Smooth muscle cell (in vitro differentiated cells): Measurements from ENCODE around the gene NAT8. TPM values are rescaled to one million over a fixed set of nuclear protein-coding genes. Genes with fewer than 3 reads are reported as not detected.
"Not testable (repeated sequence)": the region's sequence is repeated elsewhere in the genome, so short reads cannot be mapped to it uniquely, and the experiment has no call there.

ENCODE experiments used
- DNase-seq: peaks from one replicate; lab custom pipeline; 2025; ENCODE audit not compliant: unreplicated experiment; lab: John Stamatoyannopoulos, UW
- H2AFZ ChIP-seq: fragments of 200-600 bp; sonication (generic); 2 replicates; pipeline ENCODE4 v1.6.0; 2016; ENCODE audit warnings: antibody characterized with exemption, low read depth, mild to moderate bottlenecking
- H3F3A ChIP-seq: fragments of 200-600 bp; sonication (generic); 2 replicates; pipeline ENCODE4 v1.6.0; 2017; ENCODE audit warnings: antibody characterized with exemption, low read depth
- H3K27ac ChIP-seq: fragments of 200-600 bp; sonication (generic); 2 replicates; pipeline ENCODE4 v1.5.1; 2016; ENCODE audit warnings: low read depth, mild to moderate bottlenecking
- H3K27me3 ChIP-seq: fragments of 200-600 bp; sonication (generic); 2 replicates; pipeline ENCODE4 v1.6.1; 2016; ENCODE audit warnings: low read depth, mild to moderate bottlenecking
- H3K36me3 ChIP-seq: fragments of 200-600 bp; sonication (generic); 2 replicates; pipeline ENCODE4 v1.5.1; 2016; ENCODE audit warnings: low read depth
- H3K4me1 ChIP-seq: fragments of 200-600 bp; sonication (generic); 2 replicates; pipeline ENCODE4 v1.5.1; 2016; ENCODE audit warnings: low read depth
- H3K4me2 ChIP-seq: fragments of 200-600 bp; sonication (generic); 2 replicates; pipeline ENCODE4 v1.6.0; 2016; ENCODE audit warnings: mild to moderate bottlenecking
- H3K4me3 ChIP-seq: fragments of 200-600 bp; sonication (generic); 2 replicates; pipeline ENCODE4 v1.5.1; 2016; ENCODE audit warnings: mild to moderate bottlenecking
- H3K79me2 ChIP-seq: fragments of 200-600 bp; sonication (generic); 2 replicates; pipeline ENCODE4 v1.6.0; 2016; ENCODE audit warnings: low read depth, mild to moderate bottlenecking
- H3K9ac ChIP-seq: fragments of 200-600 bp; sonication (generic); 2 replicates; pipeline ENCODE4 v1.6.0; 2016; ENCODE audit warnings: low read depth
- H3K9me3 ChIP-seq: fragments of 200-600 bp; sonication (generic); replicated peaks from 2 replicates; pipeline ENCODE4 v1.5.1; 2016; ENCODE audit warnings: low read depth
- H4K20me1 ChIP-seq: fragments of 200-600 bp; sonication (generic); 2 replicates; pipeline ENCODE4 v1.6.0; 2016; ENCODE audit warnings: low read depth
- WGBS: methylation state at CpG from one replicate; pipeline ENCODE4 v1.1.7; 2016; ENCODE audit warnings: low lambda C conversion rate; 5-methylcytosine and 5-hydroxymethylcytosine counted together
- polyA plus RNA-seq: library from polyadenylated mRNA; unstranded; fragments of >200 nt; fragmentation: Nextera tagmentation; extraction: Ambion mirVana; gene quantifications from 2 replicates; pipeline ENCODE4 v1.2.1, GENCODE V29; 2016
- total RNA-seq: library from RNA; depleted of rRNA; stranded (reverse); fragments of >200 nt; gene quantifications from 2 replicates; pipeline ENCODE4 v1.2.3, GENCODE V29; 2014
- TF ChIP-seq, protein P1 (sequence below): fragments of 200-600 bp; sonication (generic); IDR thresholded peaks from 2 replicates; pipeline ENCODE4 v1.5.1; 2017; ENCODE audit warnings: borderline replicate concordance, mild to moderate bottlenecking, antibody characterized with exemption; ENCODE audit not compliant: insufficient read depth, poor library complexity, severe bottlenecking

NAT8 gene
- total and polyA plus RNA-seq, 2 experiments from 2014 or later: not detected

DNA sequence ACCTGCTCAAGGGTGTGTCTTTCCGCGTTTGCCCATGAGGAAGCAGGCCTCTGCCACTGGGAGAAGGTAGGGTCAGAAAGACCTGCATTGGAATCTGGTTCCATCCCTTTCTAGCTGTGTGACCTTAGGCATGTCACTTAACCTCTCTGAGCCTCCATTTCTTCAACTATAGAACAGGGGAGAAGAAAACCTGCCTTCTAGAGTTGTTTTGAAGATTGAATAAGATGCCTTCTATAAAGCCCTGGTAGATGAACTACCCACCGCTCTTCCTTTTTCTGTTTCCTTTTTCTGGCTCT, 507 bp downstream of the NAT8 start:
- Histone ChIP-seq H3K9ac (no peak overlapping the region), H3K27ac (no peak overlapping the region), H3F3A (no peaks in the 10 kb centered on the region), H3K36me3 (no peaks in the 10 kb centered on the region), H3K4me3 (no peak overlapping the region), H3K4me1 (no peaks in the 10 kb centered on the region), H4K20me1 (no peaks in the 10 kb centered on the region), H3K9me3 (no peaks in the 10 kb centered on the region), H3K4me2 (no peak overlapping the region), H2AFZ (no peak overlapping the region), H3K79me2 (no peaks in the 10 kb centered on the region), H3K27me3 (no peaks in the 10 kb centered on the region)
- TF ChIP-seq, protein P1, sequence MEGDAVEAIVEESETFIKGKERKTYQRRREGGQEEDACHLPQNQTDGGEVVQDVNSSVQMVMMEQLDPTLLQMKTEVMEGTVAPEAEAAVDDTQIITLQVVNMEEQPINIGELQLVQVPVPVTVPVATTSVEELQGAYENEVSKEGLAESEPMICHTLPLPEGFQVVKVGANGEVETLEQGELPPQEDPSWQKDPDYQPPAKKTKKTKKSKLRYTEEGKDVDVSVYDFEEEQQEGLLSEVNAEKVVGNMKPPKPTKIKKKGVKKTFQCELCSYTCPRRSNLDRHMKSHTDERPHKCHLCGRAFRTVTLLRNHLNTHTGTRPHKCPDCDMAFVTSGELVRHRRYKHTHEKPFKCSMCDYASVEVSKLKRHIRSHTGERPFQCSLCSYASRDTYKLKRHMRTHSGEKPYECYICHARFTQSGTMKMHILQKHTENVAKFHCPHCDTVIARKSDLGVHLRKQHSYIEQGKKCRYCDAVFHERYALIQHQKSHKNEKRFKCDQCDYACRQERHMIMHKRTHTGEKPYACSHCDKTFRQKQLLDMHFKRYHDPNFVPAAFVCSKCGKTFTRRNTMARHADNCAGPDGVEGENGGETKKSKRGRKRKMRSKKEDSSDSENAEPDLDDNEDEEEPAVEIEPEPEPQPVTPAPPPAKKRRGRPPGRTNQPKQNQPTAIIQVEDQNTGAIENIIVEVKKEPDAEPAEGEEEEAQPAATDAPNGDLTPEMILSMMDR: no peak
- no peak for DNase-seq
- 93% methylated on average over 3 of the region's 3 CpGs for WGBS

DNA sequence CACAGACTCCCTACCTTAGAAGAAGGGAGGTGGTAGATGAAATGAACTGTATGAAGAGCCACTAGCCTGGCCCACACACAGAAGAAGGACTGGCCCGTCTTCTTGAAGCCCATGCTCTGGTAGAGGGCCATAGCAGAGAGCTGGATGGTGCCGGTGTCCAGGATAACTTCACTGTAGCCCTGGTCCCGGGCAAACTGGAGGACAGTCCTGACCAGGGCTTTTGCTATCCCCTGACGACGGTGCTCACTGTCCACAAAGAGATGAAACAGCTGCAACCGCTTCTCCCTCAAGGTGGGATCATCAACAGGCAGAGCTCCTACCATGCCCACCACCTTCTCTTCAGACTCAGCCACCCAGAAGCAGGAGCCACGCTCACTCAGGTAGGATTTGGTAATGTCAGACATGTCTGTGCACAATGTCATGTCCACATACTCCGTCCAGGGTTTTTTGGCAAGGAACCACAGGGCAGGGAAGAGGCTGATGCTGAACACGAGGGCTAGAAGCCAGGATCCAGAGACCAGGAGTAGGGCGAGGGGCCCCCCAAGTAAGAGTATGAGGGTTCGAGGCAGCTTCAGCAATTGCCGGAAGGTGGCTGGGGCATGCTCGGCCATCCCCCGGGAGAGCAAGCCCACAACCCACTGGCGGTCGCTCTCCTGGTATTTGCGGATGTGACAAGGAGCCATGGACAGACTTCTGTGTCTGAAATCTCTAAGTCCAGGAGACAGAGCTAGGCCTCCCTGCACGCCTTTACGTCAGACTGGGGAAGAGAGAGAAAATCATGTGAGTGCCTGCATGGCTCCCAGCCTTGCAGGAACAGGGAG, 1.1 kb downstream of the NAT8 start:
- Histone ChIP-seq H3F3A (no peaks in the 10 kb centered on the region), H3K27me3 (no peaks in the 10 kb centered on the region), H3K79me2 (no peaks in the 10 kb centered on the region), H3K4me2 (no peak overlapping the region), H2AFZ (no peak overlapping the region), H3K9ac (no peak overlapping the region), H3K9me3 (no peaks in the 10 kb centered on the region), H3K4me1 (no peaks in the 10 kb centered on the region), H4K20me1 (no peaks in the 10 kb centered on the region), H3K27ac (no peak overlapping the region), H3K4me3 (no peak overlapping the region), H3K36me3 (no peaks in the 10 kb centered on the region)
- DNase-seq: no peak
- TF ChIP-seq, protein P1: no peak
- 90% methylated on average over 19 of the region's 19 CpGs for WGBS

DNA sequence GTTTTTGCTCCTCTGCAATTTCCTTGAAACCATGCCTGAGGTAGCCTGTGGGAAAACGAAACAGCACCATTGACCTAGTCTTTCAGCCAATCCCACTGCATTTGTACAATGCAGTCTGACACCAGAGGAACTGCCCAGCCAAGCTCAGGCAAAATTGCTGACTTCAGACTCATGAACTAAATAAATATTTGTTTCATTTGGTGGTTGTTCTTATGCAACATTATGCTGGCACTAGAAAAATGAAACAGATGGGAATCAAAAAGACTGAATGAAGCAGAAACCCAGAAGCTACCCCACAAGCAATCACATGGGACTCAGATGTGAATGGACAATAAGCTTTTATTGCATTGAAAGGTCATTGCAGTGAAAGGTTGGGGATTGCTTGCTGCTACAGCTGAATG, 1.7 kb downstream of the NAT8 start:
- 78% methylated on average over 1 of the region's 1 CpG for WGBS
- no peaks in the 10 kb centered on the region for H3K4me1 ChIP-seq
- no peak overlapping the region for H3K4me2 ChIP-seq
- no peaks in the 10 kb centered on the region for H3K79me2 ChIP-seq
- no peaks in the 10 kb centered on the region for H3K9me3 ChIP-seq
- H3K9ac ChIP-seq: no peak overlapping the region
- H3K27ac ChIP-seq: no peak overlapping the region
- no peak overlapping the region for H2AFZ ChIP-seq
- H4K20me1 ChIP-seq: no peaks in the 10 kb centered on the region
- DNase-seq: no peak
- no peak overlapping the region for H3K4me3 ChIP-seq
- TF ChIP-seq, protein P1: no peak
- no peaks in the 10 kb centered on the region for H3K36me3 ChIP-seq
- no peaks in the 10 kb centered on the region for H3F3A ChIP-seq
- no peaks in the 10 kb centered on the region for H3K27me3 ChIP-seq

DNA sequence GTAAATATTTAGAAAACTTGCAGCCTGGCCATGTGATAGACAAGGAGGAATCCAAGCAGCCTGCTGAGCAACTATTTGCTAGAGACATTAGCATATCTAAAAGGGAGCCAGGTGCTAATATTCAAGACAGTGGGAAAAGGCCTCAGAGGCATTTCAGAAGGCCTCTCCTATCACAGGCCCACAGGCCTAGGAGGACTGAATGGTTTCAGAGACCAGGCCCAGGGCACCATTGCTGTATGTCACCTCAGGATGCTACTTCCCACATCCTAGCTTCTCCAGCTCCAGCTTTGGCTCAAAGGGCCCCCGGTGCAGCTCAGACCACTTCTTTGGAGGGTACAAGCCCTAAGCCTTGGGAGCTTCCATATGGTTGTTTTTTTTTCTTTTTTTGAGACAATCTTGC, 3.8 kb downstream of the NAT8 start:
- Histone ChIP-seq H3K27ac (no peak overlapping the region), H2AFZ (no peak overlapping the region), H3K4me1 (no peaks in the 10 kb centered on the region), H3K79me2 (no peaks in the 10 kb centered on the region), H3F3A (no peaks in the 10 kb centered on the region), H3K27me3 (no peaks in the 10 kb centered on the region), H3K4me3 (no peak overlapping the region), H3K36me3 (no peaks in the 10 kb centered on the region), H3K4me2 (no peak overlapping the region), H3K9ac (no peak overlapping the region), H3K9me3 (no peaks in the 10 kb centered on the region), H4K20me1 (no peaks in the 10 kb centered on the region)
- 91% methylated on average over 1 of the region's 1 CpG for WGBS
- TF ChIP-seq, protein P1: no peak
- DNase-seq: no peak

DNA sequence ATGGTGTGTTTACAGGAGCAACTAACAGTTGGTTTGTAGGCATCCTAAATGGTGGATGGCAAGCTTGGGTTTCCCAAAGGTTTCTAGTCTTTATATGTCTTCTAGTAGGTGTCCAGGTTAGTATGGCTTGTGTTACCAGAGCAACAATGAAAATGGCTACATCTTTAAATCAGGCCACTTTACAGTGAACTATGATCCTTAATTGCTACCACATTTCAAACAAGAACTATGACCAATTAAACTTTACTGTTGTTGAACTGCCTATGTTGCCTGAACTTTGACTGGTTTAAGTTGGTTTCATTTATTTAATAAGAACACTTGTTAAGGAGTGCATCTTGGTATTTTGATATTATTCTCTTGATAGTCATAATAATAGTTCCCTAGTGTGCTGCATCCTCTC, 5.2 kb downstream of the NAT8 start:
- H3F3A ChIP-seq, H3K36me3 ChIP-seq, H3K9me3 ChIP-seq, H3K9ac ChIP-seq, H2AFZ ChIP-seq, H3K4me2 ChIP-seq, H4K20me1 ChIP-seq, H3K79me2 ChIP-seq, H3K4me3 ChIP-seq, H3K4me1 ChIP-seq, DNase-seq, H3K27me3 ChIP-seq, H3K27ac ChIP-seq: not testable (repeated sequence)
